H9 (cell line): ENCODE data around the gene CCDC124. TPM values are rescaled to one million over a fixed set of nuclear protein-coding genes. Genes with fewer than 3 reads are reported as not detected.

ENCODE experiments used
- DNase-seq: peaks from one replicate; pipeline ENCODE4 v3.0.0-alpha.2; 2017
- H2AFZ ChIP-seq: one replicate; pipeline ENCODE4 v1.6.1; 2013; ENCODE audit warnings: mild to moderate bottlenecking, low read length, control low read depth, moderate library complexity
- H2AK5ac ChIP-seq: 2 replicates; pipeline ENCODE4 v1.6.1; 2013; ENCODE audit warnings: low read length, control low read depth, mixed read lengths; ENCODE audit not compliant: insufficient read length
- H2BK120ac ChIP-seq: one replicate; pipeline ENCODE4 v1.6.1; 2013; ENCODE audit warnings: low read depth, mild to moderate bottlenecking, low read length, control low read depth, inconsistent platforms; ENCODE audit not compliant: poor library complexity, severe bottlenecking
- H2BK12ac ChIP-seq: 2 replicates; pipeline ENCODE4 v1.6.1; 2013; ENCODE audit warnings: low read length, control low read depth, mixed read lengths, low read depth; ENCODE audit not compliant: insufficient read length
- H2BK15ac ChIP-seq: 2 replicates; pipeline ENCODE4 v1.6.1; 2013; ENCODE audit warnings: low read depth, low read length, control low read depth
- H2BK20ac ChIP-seq: one replicate; pipeline ENCODE4 v1.6.1; 2013; ENCODE audit warnings: low read depth, mild to moderate bottlenecking, low read length, control low read depth, inconsistent platforms; ENCODE audit not compliant: poor library complexity, severe bottlenecking
- H2BK5ac ChIP-seq: 2 replicates; pipeline ENCODE4 v1.6.1; 2013; ENCODE audit warnings: low read length, control low read depth, mixed read lengths; ENCODE audit not compliant: insufficient read length
- H3K14ac ChIP-seq: 2 replicates; pipeline ENCODE4 v1.6.1; 2013; ENCODE audit warnings: low read length, control low read depth; ENCODE audit not compliant: insufficient read depth
- H3K18ac ChIP-seq: 2 replicates; pipeline ENCODE4 v1.6.1; 2013; ENCODE audit warnings: low read depth, mild to moderate bottlenecking, mixed read lengths, low read length, control low read depth; ENCODE audit not compliant: insufficient read length
- H3K23ac ChIP-seq: 2 replicates; pipeline ENCODE4 v1.6.1; 2013; ENCODE audit warnings: low read length, control low read depth, mixed read lengths, low read depth; ENCODE audit not compliant: insufficient read length
- H3K23me2 ChIP-seq: 2 replicates; pipeline ENCODE4 v1.6.1; 2013; ENCODE audit warnings: low read depth, mild to moderate bottlenecking, mixed read lengths, low read length, control low read depth; ENCODE audit not compliant: insufficient read length, poor library complexity, severe bottlenecking
- H3K27ac ChIP-seq: 2 replicates; pipeline ENCODE4 v1.5.1; 2013; ENCODE audit warnings: low read length, control low read depth, mixed read lengths, low read depth; ENCODE audit not compliant: insufficient read length
- H3K27me3 ChIP-seq: 2 replicates; pipeline ENCODE4 v1.6.1; 2013; ENCODE audit warnings: low read length, control low read depth, inconsistent platforms; ENCODE audit not compliant: insufficient read depth
- H3K4ac ChIP-seq: 2 replicates; pipeline ENCODE4 v1.6.1; 2013; ENCODE audit warnings: low read depth, mild to moderate bottlenecking, control low read depth, inconsistent platforms, low read length, moderate library complexity
- H3K4me1 ChIP-seq: 2 replicates; pipeline ENCODE4 v1.6.1; 2013; ENCODE audit warnings: low read length, control low read depth, inconsistent platforms; ENCODE audit not compliant: insufficient read depth
- H3K4me2 ChIP-seq: 2 replicates; pipeline ENCODE4 v1.6.1; 2013; ENCODE audit warnings: low read length, control low read depth, mixed read lengths; ENCODE audit not compliant: insufficient read length, insufficient read depth
- H3K56ac ChIP-seq: 2 replicates; pipeline ENCODE4 v1.6.1; 2013; ENCODE audit warnings: low read depth, mild to moderate bottlenecking, mixed read lengths, low read length, control low read depth; ENCODE audit not compliant: insufficient read length
- H3K79me1 ChIP-seq: 2 replicates; pipeline ENCODE4 v1.6.1; 2013; ENCODE audit warnings: low read depth, mild to moderate bottlenecking, moderate library complexity, low read length, control low read depth, inconsistent platforms; ENCODE audit not compliant: insufficient read depth, poor library complexity, severe bottlenecking
- H3K79me2 ChIP-seq: 2 replicates; pipeline ENCODE4 v1.6.1; 2013; ENCODE audit warnings: low read length, control low read depth, inconsistent platforms; ENCODE audit not compliant: insufficient read depth
- H3K9ac ChIP-seq: 2 replicates; pipeline ENCODE4 v1.6.1; 2013; ENCODE audit warnings: low read length, control low read depth, mixed read lengths; ENCODE audit not compliant: insufficient read length; ENCODE audit errors: extremely low read depth
- H3K9me3 ChIP-seq: one replicate; pipeline ENCODE4 v1.6.1; 2013; ENCODE audit warnings: low read depth, low read length, inconsistent platforms; ENCODE audit not compliant: control insufficient read depth
- H3T11ph ChIP-seq: one replicate; pipeline ENCODE4 v1.6.1; 2013; ENCODE audit warnings: mild to moderate bottlenecking, low read length, control low read depth, inconsistent platforms
- H4K20me1 ChIP-seq: one replicate; pipeline ENCODE4 v1.6.1; 2013; ENCODE audit not compliant: control insufficient read depth, insufficient read length, insufficient read depth
- H4K5ac ChIP-seq: 2 replicates; pipeline ENCODE4 v1.6.1; 2013; ENCODE audit warnings: low read depth, mild to moderate bottlenecking, mixed read lengths, low read length, control low read depth; ENCODE audit not compliant: insufficient read length
- H4K8ac ChIP-seq: replicated peaks from 2 replicates; pipeline ENCODE4 v1.6.1; 2013; ENCODE audit warnings: low read length, control low read depth, mixed read lengths, low read depth; ENCODE audit not compliant: insufficient read length
- H4K91ac ChIP-seq: 2 replicates; pipeline ENCODE4 v1.6.1; 2013; ENCODE audit warnings: low read depth, mild to moderate bottlenecking, moderate library complexity, mixed read lengths, low read length, control low read depth; ENCODE audit not compliant: insufficient read length
- H3K27ac Mint-ChIP-seq, 3 experiments: 2 replicates in 2 of 3; 3 replicates in 1 of 3; pipeline ENCODE4 v1.8.0; 2020 to 2021; ENCODE audit warnings: mixed read lengths in 3 of 3, mild to moderate bottlenecking in 1 of 3, moderate library complexity in 1 of 3
- H3K27me3 Mint-ChIP-seq: 2 replicates; pipeline ENCODE4 v1.8.0; 2021; ENCODE audit warnings: low read depth, mild to moderate bottlenecking, moderate library complexity, mixed read lengths
- H3K36me3 Mint-ChIP-seq, 3 experiments: 2 replicates in 2 of 3; 3 replicates in 1 of 3; pipeline ENCODE4 v1.8.0; 2020 to 2021; ENCODE audit warnings: low read depth in 3 of 3, mixed read lengths in 3 of 3; ENCODE audit not compliant: insufficient read depth in 1 of 3
- H3K4me1 Mint-ChIP-seq, 2 experiments: 2 replicates each; pipeline ENCODE4 v1.8.0; 2020; ENCODE audit warnings: mixed read lengths in 2 of 2
- H3K4me3 Mint-ChIP-seq, 2 experiments: 2 replicates in 1 of 2; 3 replicates in 1 of 2; pipeline ENCODE4 v1.8.0; 2020 to 2021; ENCODE audit warnings: mild to moderate bottlenecking in 2 of 2, mixed read lengths in 2 of 2, moderate library complexity in 1 of 2
- H3K9me3 Mint-ChIP-seq, 2 experiments: 2 replicates in 1 of 2; 3 replicates in 1 of 2; pipeline ENCODE4 v1.8.0; 2020; ENCODE audit warnings: mild to moderate bottlenecking in 2 of 2, mixed read lengths in 2 of 2, moderate library complexity in 1 of 2
- WGBS: extraction: QIAGEN DNeasy Blood & Tissue Kit; methylation state at CpG from one replicate; pipeline ENCODE4 v1.1.7; 2013; ENCODE audit warnings: missing lambda C conversion rate, low lambda C conversion rate, mixed read lengths; ENCODE audit not compliant: insufficient read length; ENCODE audit errors: extremely low coverage; 5-methylcytosine and 5-hydroxymethylcytosine counted together
- total RNA-seq: library from RNA; stranded (reverse); gene quantifications from 2 replicates; pipeline ENCODE4 v1.2.1, GENCODE V29; 2021
- TF ChIP-seq, protein P1 (sequence below): fragments of 200-600 bp; sonication (generic); conservative IDR thresholded peaks from 3 replicates; pipeline ENCODE4 v1.8.0; 2021; ENCODE audit warnings: antibody characterized with exemption, mild to moderate bottlenecking

Gene CCDC124
- total RNA-seq, 1 experiment from 2014 or later = 119 TPM

DNA sequence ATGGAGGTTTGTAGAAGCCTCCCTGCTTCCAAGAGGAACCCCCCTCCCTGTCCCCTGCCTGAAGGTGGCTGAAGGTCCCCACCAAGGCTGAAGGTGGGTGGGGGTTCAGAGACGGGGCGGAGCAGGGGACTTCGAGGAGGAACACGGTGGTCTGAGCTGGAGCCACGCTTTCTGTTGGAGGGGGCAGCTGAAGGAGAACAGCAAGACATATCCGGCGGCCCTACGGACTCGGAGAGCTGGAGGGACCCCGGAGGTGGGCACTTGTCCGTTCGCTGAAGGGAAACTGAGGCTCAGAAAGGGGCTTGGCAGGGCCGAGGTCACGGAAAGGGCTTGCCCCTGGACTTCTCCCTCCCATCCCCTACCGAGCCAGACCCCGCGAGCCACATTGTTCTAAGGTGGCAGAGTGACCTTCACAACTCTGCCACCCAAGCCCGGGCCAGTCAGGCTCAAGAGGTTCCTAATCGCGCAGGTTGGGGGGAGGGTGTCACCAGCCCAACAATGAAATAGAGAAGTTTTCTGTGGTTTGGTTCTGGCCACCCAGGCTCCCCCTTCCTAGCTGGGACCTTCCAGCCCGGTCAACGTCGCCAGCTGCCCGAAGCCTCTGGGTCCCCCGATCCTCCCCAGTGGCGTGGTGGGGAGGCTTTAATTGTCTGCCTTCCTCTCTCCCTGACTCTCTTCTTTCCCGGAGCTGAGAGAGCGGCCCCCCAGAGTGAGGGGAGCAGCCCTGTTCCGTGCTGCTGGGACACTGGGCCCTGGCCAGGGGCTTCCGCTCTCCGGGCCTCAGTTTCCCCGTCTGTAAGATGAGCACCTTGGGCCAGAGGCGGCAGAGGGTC lies 18.6 kb downstream of the CCDC124 start:
- no peak overlapping the region; the same call in 1 of the 2 replicates for H3K14ac ChIP-seq
- no peak overlapping the region for H2BK120ac ChIP-seq
- Mint-ChIP-seq H3K4me3 (peak overlapping the region; percentile 59 to 84), H3K27me3 (peaks cover 67% of the 10 kb centered on the region), H3K36me3 (no peaks in the 10 kb centered on the region), H3K9me3 (no peaks in the 10 kb centered on the region; a peak in 1 of 5 replicates), H3K4me1 (peaks cover 34 to 42% of the 10 kb centered on the region in 2 experiments), H3K27ac (peak overlapping the region in 1 of 3 experiments; percentile 28; a peak in 1 of 7 replicates)
- no peak overlapping the region for H2AFZ ChIP-seq
- H3K18ac ChIP-seq = peak overlapping the region; percentile 7
- DNase-seq = peak; percentile 47
- H3K23ac ChIP-seq = no peak overlapping the region
- H3K27me3 ChIP-seq = peaks cover 27% of the 10 kb centered on the region; the same call in 1 of the 2 replicates
- H4K5ac ChIP-seq = no peak overlapping the region
- H4K91ac ChIP-seq = no peak overlapping the region
- WGBS = no CpG with 5 or more reads among the region's 33 CpGs
- no peak overlapping the region for H3K56ac ChIP-seq
- no peak overlapping the region for H2BK15ac ChIP-seq
- TF ChIP-seq, protein P1, sequence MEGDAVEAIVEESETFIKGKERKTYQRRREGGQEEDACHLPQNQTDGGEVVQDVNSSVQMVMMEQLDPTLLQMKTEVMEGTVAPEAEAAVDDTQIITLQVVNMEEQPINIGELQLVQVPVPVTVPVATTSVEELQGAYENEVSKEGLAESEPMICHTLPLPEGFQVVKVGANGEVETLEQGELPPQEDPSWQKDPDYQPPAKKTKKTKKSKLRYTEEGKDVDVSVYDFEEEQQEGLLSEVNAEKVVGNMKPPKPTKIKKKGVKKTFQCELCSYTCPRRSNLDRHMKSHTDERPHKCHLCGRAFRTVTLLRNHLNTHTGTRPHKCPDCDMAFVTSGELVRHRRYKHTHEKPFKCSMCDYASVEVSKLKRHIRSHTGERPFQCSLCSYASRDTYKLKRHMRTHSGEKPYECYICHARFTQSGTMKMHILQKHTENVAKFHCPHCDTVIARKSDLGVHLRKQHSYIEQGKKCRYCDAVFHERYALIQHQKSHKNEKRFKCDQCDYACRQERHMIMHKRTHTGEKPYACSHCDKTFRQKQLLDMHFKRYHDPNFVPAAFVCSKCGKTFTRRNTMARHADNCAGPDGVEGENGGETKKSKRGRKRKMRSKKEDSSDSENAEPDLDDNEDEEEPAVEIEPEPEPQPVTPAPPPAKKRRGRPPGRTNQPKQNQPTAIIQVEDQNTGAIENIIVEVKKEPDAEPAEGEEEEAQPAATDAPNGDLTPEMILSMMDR = no peak
- H3T11ph ChIP-seq = no peak overlapping the region
- H4K20me1 ChIP-seq = no peaks in the 10 kb centered on the region
- H3K9me3 ChIP-seq = no peaks in the 10 kb centered on the region
- H2AK5ac ChIP-seq = no peak overlapping the region
- H3K27ac ChIP-seq = no peak overlapping the region
- no peaks in the 10 kb centered on the region for H3K79me1 ChIP-seq
- peaks cover 1% of the 10 kb centered on the region; the same call in 1 of the 2 replicates for H3K4me1 ChIP-seq
- peaks cover 39% of the 10 kb centered on the region for H3K23me2 ChIP-seq
- no peak overlapping the region for H3K4ac ChIP-seq
- peak overlapping the region; percentile 63 for H3K4me2 ChIP-seq
- H2BK5ac ChIP-seq = no peak overlapping the region
- peak overlapping the region; percentile 58 for H2BK12ac ChIP-seq
- H2BK20ac ChIP-seq = no peak overlapping the region
- H4K8ac ChIP-seq = no peak overlapping the region
- H3K9ac ChIP-seq = no peak overlapping the region
- H3K79me2 ChIP-seq = no peaks in the 10 kb centered on the region
